NCI-H1417 treated with DMSO at 0.1 percent for 48 hours (cell line): ENCODE data around the gene SPR.

Source experiments
- DNase-seq: peaks from one replicate; lab custom pipeline; 2025; lab: John Stamatoyannopoulos, UW

The SPR gene

DNA sequence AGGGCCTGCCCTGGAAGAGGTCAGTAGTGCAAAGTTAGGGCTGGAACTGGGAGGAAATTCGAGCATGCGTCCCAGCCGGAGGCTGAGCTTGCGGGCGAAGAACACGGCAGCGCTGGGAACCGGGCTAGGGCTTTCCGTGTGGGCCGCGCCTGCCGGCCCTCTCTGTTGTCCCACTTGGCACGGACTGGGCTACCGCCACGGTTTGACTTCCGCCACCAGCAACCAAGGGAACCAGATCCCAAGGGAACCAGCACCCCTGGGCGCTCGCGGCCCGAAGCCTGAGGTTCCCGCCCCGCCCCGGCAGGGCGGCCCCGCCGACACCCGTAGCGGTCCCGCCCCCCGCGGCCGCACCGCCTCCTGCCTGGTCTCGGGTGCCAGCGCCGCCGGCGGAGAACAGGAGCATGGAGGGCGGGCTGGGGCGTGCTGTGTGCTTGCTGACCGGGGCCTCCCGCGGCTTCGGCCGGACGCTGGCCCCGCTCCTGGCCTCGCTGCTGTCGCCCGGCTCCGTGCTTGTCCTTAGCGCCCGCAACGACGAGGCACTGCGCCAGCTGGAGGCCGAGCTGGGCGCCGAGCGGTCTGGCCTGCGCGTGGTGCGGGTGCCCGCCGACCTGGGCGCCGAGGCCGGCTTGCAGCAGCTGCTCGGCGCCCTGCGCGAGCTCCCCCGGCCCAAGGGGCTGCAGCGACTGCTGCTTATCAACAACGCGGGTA is at the start of gene SPR:
Gene SPR (plus strand): TSS at position 377 of the 708 bp plus-strand sequence. CDS start 25 bp downstream, at position 402.
- DNase-seq, result no peak

DNA sequence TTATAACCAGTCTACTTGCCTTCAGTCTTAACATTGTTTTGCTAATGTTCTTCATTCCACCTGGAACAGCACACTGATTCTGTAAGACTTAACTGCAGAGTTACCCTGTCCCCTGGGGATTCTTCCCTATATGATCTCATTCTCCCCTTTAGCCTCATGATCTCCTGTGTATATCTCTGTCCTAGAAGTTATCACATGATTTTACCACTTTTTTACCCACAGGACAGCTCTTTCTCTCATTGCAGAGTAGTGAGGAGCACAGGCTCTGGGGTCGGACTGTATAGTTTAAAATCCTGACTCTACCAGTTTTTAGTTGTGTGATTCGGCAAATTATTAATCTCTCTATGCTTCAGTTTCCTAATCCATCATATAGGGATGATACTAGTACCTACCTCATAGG is 47.1 kb upstream of the SPR start:
- DNase-seq, result no peak

DNA sequence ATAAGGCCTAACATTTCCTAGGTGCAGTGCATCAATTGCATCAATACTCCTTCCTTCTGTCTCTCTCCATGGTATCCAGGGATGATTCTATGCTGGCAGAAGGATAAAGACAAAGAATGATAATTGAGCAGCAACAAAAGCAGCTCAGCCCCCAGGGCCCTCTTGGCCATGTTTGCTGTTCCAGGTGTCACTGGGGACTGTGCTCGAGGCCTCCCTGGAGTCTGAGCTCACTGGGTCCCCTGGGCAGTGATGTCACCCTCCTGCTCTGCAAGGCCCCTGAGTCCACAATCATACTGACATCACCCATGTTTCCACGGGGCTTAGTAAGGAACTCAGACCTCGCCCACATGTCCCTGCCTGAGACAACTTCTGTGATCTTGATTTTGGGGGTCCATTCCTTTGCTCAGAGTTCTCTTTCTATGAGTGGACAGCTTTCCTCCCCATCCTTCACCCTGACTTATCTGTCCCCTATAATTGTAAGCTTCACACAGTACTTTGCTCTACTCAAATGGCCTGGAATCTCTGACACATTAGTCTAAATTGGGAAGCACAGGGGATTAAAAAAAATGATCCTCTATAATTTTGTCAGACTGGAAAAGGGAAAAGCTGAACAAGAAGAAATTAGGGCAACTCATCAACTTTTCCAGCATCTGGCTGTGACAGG is 45.6 kb upstream of the SPR start:
- no peak for DNase-seq

DNA sequence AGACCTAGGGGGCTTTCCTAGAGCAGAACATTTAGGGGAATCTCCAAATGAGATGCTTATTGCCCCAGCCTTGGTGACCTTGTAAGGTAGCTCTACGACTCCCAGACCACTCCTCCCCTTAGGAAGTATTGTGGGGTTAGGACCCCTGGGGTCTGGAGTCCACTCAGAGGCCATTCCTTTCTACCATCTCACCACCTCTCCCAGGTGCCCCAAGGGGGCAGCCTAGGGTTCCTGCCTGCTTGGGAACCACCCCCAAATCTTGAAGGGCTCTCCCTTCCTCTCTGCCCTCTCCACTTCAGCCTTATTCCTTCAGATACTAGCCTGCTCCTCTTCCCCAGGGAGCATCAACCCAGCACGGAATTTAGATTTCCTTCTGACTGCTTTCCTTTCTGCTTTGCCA is 43.9 kb upstream of the SPR start:
- no peak for DNase-seq

DNA sequence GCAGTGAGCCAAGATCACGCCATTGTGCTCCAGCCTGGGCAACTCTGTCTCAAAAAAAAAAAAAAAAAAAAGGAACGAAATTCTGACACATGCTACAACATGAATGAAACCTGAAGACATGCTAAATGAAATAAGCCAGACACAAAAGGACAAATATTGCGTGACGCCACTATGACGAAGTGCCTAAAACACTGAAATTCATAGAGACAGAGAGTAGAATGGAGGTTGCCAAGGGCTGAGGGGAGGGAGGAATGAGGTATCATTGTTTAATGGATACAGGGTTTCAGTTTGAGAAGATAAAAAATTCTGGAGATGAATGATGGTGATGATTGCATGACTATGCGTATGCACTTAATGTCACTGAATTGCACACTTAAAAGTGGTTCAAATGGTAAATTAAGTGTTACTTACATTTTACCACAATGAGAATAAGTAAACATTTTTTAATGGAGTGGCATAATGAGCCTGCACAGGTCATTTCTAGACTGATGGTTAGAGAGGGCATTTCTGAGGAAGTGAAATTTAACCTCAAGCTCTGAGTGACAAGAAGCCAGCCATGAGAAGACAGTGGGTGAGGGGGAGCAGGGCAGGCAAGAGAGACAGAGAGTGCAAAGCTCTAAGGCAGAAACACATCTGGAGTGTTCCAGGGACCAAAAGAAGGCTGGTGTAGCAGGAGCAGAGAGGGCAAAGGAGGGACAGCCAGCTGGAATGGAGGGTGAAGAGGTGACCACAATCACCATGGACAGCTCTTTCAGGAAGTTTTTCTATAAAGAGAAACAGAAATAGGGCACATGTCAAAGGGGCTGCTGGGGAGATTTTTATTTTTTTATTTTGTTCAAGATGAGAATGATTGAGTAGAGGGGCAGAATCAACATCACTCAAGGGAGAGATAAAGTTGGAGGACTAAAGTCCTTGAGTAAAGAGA is 40.8 kb upstream of the SPR start:
- DNase-seq, result no peak

DNA sequence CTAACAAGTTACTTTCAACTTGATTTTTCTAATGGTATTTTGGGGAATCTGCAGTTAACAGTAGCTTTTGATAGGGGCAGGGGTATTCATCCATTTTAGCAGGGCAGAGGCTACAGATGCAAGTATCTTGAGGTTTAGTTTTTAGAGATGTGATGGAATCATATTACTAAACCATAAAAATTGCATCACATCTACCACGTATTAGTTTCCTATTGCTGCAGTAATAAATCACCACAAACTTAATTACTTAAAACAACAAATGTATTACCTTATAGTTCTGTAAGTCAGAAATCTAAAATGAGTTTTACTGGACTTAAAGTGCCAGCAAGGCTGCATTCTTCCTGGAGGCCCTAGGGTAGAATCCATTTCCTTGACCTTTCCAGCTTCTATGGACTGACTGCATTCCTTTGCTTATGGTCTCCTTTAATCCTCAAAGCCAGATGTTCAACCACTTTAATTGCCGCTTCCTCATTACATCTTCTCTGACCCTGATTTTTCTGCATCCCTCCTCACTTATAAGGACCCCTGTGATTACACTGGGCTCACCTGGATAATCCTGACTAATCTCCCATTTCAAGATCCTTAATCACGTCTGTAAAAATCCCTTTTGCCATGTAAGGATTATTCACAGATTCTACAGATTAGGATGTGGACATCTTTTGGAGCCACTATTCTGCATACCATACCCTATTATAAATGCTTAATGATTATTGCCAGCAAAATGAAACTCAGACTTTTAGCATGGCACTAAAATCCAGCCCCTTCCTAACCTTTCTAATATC is 39.5 kb upstream of the SPR start:
- no peak for DNase-seq

DNA sequence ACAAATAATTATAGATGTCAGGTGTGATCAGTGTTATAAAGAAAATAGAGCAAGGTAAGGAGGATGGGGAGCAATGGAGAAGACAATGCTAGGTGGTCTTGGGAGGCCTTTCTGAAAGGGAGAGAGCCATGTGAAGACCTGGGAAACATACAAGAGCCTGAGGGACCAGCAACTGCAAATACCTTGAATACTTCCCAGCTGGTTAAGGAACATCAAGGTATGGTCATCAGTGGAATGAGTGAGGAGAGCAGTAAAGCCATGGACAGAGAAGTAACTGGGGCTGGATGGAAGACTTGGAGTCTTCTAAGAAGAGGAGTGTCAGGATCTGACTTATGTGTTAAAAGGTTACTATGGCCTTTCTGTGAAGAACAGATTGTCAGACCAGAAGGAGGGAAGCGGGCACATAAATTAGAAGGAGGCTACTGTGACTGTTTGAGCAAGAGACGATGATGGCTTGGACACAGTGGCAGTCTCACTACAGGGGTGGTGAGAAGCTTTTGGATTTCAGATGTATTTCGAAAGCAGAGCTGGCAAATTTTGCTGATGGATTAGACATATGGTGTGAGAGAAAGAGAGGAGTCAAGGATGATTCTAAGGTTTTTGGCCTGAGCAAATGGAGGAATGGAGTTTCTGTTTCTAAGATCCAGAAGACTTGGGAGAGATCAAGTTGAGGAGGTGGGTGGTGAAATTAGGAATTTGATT is 38.6 kb upstream of the SPR start:
- no peak for DNase-seq

DNA sequence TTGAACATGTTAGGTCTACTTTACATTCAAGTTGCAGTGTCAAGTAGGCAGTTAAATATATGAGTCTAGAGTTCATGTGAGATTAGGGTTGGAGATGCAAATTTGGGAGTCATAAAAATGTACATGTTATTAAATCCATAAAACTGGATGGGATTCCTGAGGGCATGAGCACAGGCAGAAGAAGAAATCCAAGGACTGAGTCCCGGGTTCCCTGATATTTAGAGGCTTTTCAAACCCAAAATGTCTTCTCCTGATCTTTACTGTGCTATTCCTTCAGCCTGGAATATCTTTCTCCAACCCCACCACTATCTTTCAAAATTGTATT is 38.1 kb upstream of the SPR start:
- DNase-seq, result no peak

DNA sequence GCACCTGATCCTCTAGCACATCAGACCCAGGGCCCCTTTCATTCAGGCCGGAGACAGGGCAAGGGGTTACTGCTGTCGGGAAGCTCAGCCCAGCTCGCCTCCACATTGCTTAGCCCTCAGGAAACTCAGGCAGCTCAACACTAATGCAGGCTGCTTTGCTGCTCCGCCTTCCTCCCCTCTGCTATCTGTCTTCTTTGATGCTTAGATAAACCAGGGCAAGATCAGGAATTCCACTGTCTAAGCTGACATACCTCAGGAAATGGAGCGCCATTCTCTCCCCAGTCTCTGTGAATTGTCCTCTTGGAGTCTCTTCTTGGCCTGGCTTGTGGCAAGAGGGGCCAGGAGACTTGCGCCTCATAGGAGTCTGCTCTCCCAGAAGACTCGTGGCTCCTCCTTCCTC is 35.9 kb upstream of the SPR start:
- DNase-seq, result no peak

DNA sequence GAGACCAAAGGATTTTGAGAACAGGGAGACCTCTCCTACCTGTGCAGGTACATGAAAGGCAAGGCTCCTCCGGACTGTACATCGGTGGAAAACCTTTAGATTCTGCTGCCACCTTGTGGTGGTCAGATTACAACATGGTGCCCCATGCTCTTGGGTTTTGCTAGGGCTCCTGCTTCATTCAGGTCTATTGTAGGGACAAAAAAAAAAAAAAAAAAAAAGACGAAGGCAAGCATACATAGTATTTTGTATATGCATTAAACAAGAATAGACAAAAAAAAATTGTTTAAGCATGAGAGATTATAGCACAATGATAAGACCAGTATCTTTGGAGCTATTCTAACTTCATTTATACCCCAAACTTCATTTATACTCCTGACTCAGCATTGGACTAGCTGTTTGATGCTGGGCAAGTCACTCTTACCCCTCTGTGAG is 27.4 kb upstream of the SPR start:
- no peak for DNase-seq

DNA sequence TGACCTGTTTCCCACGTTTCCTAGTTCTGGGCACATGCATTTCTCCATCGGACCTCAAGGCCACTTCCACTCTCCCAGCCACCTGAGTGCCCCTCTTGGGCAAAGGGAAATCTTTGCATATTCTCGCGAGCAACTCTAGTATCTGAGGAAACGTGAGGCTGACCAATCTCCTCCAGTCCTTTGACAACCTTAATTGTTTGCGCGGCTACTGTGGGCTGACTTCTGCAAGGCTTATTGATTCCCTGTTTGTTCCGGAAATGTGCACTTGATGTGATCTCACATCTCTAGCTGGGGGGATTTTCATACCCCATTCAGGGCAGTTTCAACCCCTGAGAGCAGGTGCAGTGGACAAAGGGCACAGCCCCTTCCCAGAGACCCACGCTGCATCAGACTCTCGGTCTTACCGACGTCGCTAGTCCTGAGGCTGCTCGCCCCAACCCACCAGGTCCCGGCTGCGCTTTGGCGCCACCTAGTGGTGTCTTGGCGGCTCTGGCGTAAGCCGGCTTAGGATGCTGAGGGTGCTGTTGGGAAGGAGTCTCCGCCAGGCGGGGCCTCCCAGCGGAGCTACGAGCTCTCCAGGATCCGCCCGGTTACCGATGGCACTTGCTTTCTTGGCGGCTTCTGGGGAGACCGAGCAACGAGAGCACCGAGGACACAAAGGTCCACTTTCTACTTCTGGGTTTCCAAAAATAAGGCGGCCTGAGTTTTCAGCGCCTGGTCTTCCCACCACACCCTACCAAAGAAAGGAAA is 24.8 kb upstream of the SPR start:
- DNase-seq, result peak; percentile 90

DNA sequence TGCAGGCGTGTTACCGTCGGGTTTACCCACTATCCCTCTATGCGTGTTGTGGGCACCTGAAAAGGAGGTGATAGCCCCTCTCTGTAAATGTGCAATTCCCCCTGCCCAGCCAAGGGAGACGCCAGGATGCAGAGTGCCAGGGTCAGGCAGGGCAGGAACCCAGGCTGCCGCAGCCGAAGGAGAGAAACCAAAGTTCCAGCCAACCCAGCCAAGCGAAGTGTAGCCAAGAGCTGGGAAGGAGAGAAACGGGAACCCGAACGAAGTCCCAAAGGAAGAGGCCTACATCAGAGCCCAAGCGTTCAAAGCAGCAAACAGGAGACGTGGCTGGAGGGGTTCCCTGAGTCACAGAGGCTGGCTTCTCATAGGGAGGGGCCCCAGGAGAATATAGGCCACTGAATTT is 24.2 kb upstream of the SPR start:
- no peak for DNase-seq

DNA sequence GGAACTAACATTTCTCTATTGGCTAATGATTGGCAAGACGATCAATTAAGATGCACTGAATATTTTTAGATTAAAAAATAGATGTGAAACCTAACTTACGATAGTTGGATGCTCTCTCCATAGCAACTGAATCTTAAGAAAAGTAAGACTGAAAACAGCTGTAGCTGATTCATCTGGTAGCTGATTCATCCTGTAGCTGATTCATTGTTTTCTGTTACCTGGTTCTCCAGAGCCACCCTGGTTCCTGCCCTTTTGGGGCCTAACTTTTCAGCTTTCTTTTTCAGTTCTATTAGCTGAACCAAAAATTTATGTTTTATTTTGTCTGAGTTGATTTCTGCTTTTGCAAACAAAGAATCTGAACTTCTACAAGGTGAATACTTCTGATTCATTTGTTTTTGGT is 22.7 kb upstream of the SPR start:
- no peak for DNase-seq

DNA sequence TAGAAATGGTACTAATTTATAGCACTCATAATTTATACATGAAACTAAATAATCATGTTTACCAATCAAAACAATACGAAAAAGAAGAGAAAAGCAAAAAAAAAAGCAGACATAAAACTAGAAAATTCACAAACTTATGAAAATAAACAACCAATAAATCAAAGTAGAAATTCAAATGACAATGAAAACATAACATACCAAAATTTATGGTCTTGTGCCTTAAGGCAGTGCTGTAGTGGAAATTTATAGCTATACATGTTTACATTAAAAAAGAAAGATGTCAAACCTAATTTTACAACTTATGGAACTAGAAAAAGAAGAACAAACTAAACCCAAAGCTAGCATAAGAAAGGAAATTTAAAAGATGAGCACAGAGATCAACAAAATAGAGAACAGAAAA is 16.1 kb upstream of the SPR start:
- no peak for DNase-seq

DNA sequence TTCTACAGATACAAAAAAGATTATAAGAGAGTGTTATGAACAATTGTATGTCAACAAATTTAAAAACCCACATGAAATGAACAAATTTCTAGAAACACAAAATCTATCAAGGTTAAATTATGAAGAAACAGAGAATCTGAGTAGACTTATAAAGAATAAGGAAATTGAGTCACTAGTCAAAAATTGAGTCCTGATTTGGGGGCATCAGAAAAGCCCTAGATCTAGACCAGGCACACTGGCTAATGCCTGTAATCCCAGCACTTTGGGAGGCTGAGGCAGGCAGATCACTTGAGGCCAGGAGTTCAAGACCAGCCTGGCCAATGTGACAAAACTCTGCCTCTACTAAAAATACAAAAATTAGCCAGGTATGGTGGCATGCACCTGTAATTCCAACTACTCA is 15.3 kb upstream of the SPR start:
- DNase-seq, result no peak

DNA sequence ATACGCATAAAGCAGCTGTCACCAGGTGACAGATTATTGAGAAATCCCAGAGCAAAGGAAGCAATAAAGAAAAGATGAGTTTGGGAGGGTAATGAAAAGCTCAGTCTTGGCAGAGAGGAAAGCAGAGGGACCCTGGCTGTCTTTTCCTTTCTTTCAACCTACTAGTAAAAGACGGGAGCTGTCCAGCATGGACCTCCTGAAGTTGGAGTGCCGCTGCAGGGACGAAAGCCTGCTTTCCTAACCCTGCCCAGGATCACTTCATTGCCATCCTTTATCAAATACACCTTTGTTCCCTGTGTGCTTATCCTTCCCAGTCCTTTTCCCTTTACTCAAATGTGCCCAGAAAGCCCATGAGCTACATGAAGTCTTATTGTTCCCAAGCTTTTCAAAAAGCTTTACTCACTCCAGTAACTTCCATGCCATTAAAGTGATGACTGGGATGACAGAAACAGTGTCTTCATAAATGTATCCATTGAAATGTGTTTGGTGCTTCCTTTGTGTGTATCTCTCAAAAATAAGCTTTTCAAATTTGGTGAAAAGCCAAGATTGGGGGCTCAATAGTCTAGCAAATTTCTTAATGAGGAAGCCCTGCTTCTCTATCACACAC is 3.7 kb upstream of the SPR start:
- no peak for DNase-seq

DNA sequence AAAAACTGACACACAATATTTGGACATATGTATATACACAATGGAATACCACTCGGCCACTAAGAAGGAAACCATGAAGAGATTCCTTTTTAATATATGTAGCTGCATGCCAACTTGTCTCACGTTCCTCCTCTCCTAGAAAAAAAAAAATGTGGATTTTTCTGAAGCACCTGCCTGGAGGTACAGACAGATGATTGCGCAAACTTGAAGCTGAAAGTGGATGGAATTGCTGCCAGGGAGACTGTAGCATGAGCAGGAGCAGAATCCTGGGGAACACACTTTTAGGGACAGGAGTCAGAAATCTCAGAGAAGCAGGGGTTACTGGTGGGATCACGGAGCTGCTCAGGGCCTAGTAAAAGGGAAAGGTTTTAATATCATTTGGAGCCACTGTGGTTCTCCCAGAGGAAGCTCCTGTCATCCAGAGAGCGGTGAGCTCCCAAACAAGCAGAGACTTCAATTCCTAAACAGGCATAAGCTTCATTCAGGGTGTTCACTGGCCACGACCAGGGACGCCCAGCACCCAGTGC is 640 bp upstream of the SPR start:
- no peak for DNase-seq

DNA sequence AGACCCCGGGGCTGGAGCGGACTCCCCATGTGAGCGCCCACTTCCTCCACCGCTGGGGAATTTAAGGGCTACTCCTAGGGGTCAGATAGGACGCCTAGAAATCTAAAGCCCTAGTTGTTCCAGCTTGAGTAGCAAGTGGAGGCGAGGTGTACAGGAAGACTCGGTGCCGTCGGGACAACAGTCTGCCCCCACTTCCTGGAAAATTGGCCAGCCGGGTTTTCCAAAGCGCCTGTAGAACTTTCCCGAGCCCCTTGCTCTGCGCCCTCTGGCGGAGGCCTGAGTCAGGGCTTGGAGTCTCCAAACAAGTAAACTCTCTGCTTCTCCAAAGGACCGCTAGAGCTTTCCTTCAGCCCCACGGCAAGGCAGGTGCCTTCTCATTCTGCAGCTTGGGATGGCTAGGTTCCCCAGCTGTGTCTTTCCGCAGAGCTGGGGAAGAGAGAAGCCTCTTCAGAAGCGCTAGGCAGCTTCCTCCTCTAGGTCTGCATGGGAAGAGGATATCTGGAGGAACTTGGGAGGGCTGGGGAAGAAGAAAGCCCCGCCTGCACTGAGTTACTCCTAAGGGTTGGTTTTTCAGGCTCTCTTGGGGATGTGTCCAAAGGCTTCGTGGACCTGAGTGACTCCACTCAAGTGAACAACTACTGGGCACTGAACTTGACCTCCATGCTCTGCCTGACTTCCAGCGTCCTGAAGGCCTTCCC is 681 bp downstream of the SPR start:
- peak; percentile 69 for DNase-seq

DNA sequence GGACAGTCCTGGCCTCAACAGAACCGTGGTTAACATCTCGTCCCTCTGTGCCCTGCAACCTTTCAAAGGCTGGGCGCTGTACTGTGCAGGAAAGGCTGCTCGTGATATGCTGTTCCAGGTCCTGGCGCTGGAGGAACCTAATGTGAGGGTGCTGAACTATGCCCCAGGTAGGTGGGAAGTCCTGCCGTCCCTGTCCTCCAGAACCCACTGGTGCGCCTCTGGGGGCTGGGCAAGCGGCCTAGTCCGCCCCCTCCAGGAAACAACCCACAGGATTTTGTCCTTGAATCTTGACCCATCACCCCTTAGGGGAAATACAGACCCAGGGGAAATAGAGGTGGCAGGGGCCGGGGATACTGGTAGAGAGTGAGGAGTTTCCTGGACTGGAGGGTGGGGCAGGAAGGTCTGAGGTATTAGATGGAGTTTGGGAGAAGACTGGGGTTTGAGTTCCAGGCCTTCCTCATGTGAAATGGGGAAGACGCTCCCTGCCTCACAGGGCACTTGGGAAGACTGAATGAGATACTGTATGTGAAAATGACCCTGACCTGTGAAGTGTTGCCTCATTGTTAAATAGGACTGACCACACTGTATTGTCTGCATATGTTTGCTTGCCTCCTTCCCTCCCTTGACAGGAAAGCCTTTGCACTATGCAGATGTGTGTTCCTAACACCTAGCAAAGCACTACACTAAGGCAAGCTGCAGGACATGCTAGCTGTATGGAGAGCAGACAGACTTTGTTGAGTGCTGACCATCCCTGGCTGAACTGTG is 1.4 kb downstream of the SPR start:
- no peak for DNase-seq
